Vagina (tissue), 2 donors: ENCODE data around the gene IFT122. TPM values are rescaled to one million over a fixed set of nuclear protein-coding genes. Genes with fewer than 3 reads are reported as not detected.

Experiments
- DNase-seq, 2 donors: peaks; one replicate each; pipeline ENCODE4 v3.0.0-alpha.2; 2017; ENCODE audit errors: extremely low spot score in 2 of 2
- H3K27ac ChIP-seq: fragments of 200-600 bp; sonication (generic); one replicate; pipeline ENCODE4 v1.5.1; 2019
- H3K27me3 ChIP-seq: fragments of 200-600 bp; sonication (generic); one replicate; pipeline ENCODE4 v1.5.1; 2019
- H3K36me3 ChIP-seq, 2 donors: fragments of 200-600 bp; sonication (generic); one replicate each; pipeline ENCODE4 v1.5.1; 2017 to 2019
- H3K4me1 ChIP-seq: fragments of 200-600 bp; sonication (generic); one replicate; pipeline ENCODE4 v1.5.1; 2019
- H3K4me3 ChIP-seq, 2 donors: fragments of 200-600 bp; sonication (generic); 1 replicate in 1 of 2; 2 replicates in 1 of 2; pipeline ENCODE4 v1.5.1; 2016 to 2019
- H3K9me3 ChIP-seq: fragments of 200-600 bp; sonication (generic); one replicate; pipeline ENCODE4 v1.5.1; 2019
- POLR2A ChIP-seq, 2 donors: fragments of 450-650 bp; IDR thresholded peaks; one replicate each; pipeline ENCODE4 v1.6.1; 2017; ENCODE audit warnings: antibody characterized with exemption in 2 of 2, mild to moderate bottlenecking in 2 of 2, moderate library complexity in 2 of 2
- POLR2AphosphoS5 ChIP-seq, 2 donors: sonication (generic); formaldehyde crosslinking; IDR thresholded peaks; one replicate each; pipeline ENCODE4 v1.9.0; 2017; ENCODE audit warnings: antibody characterized with exemption in 2 of 2, mild to moderate bottlenecking in 2 of 2, low read depth in 1 of 2; ENCODE audit not compliant: insufficient read depth in 1 of 2
- intact Hi-C: fragments of 100-400 bp; cut with DNase I; formaldehyde crosslinking; loops from one replicate; pipeline ENCODE4 v1.15.1; 2023
- total RNA-seq: library from RNA; depleted of rRNA; stranded (reverse); fragments of >200 nt; gene quantifications from one replicate; pipeline ENCODE4 v1.2.3, GENCODE V29; 2016
- TF ChIP-seq, protein P1 (sequence below), 3 experiments: fragments of 450-650 bp in 2 of 3; fragments of 200-600 bp in 1 of 3; sonication (generic) in 1 of 3; IDR thresholded peaks; one replicate each; pipeline ENCODE4 v1.5.1; 2017 to 2019; ENCODE audit warnings: antibody characterized with exemption in 3 of 3, mild to moderate bottlenecking in 2 of 3, moderate library complexity in 2 of 3

Gene IFT122
- total RNA-seq, 1 donor from 2014 or later = 33.4 TPM

- Histone ChIP-seq H3K4me1 (no peaks in the 10 kb centered on the region), H3K36me3 (peaks cover 0 to 28% of the 10 kb centered on the region in 2 donors), H3K27ac (no peak overlapping the region), H3K9me3 (no peaks in the 10 kb centered on the region), H3K27me3 (no peaks in the 10 kb centered on the region), H3K4me3 (no peak overlapping the region)
- DNase-seq = no peak
- intact Hi-C loops = no loop called here
- TF ChIP-seq POLR2AphosphoS5 (IDR thresholded peaks at IDR 0.05; ENCODE audit: insufficient read depth in 1 of 2, low read depth in 1 of 2) (no peak), POLR2A (IDR thresholded peaks at IDR 0.05) (no peak)
- TF ChIP-seq, protein P1, sequence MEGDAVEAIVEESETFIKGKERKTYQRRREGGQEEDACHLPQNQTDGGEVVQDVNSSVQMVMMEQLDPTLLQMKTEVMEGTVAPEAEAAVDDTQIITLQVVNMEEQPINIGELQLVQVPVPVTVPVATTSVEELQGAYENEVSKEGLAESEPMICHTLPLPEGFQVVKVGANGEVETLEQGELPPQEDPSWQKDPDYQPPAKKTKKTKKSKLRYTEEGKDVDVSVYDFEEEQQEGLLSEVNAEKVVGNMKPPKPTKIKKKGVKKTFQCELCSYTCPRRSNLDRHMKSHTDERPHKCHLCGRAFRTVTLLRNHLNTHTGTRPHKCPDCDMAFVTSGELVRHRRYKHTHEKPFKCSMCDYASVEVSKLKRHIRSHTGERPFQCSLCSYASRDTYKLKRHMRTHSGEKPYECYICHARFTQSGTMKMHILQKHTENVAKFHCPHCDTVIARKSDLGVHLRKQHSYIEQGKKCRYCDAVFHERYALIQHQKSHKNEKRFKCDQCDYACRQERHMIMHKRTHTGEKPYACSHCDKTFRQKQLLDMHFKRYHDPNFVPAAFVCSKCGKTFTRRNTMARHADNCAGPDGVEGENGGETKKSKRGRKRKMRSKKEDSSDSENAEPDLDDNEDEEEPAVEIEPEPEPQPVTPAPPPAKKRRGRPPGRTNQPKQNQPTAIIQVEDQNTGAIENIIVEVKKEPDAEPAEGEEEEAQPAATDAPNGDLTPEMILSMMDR (IDR thresholded peaks at IDR 0.05) = no peak
Observed at GRCh38 chr3:129460155-129460554, 20.1 kb downstream of the IFT122 start.

DNA sequence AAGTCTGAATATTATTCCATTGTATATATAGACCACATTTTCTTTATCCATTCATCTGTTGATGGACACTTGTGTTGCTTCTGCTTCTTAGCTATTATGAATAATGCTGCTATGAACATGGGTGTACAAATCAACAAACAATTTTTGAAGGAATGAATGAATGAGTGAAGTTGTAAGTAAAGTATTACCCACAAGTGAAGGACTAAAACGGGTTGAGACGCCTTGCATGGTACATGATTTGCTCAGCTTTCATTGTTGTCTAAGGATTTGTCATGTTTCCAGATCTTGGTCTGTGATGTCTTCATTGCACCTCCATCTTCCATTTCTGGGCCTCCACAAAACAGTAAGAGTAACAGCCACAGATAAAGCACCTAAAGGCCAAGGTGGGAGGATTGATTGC lies 20.5 kb downstream of the IFT122 start:
- no peak overlapping the region for H3K4me3 ChIP-seq
- H3K4me1 ChIP-seq = no peaks in the 10 kb centered on the region
- H3K36me3 ChIP-seq = peaks cover 0 to 28% of the 10 kb centered on the region in 2 donors
- no peak for DNase-seq
- H3K27me3 ChIP-seq = no peaks in the 10 kb centered on the region
- TF ChIP-seq POLR2AphosphoS5 (IDR thresholded peaks at IDR 0.05; ENCODE audit: insufficient read depth in 1 of 2, low read depth in 1 of 2) (no peak), POLR2A (IDR thresholded peaks at IDR 0.05) (no peak)
- H3K9me3 ChIP-seq = no peaks in the 10 kb centered on the region
- intact Hi-C loops = no loop called here
- no peak overlapping the region for H3K27ac ChIP-seq

DNA sequence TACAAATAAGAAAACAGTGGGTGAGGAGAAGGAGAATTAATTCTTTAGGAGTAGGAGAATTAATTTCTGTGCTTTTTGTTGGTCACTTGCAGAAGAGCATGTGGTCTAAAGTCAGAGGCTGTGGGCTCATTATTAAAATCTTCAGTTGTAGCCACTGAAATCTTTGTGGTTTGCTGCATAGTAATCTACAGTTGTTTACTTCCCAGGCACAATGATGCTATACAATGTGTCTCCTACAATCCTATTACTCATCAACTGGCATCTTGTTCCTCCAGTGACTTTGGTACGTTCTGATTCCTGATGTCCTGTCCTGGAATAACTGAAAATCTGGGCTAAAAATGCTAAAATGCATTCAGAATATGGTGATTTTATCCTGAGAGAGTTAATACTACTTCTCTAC lies 21.0 kb downstream of the IFT122 start:
- no peak for DNase-seq
- TF ChIP-seq, protein P1 (IDR thresholded peaks at IDR 0.05) = no peak
- TF ChIP-seq POLR2AphosphoS5 (IDR thresholded peaks at IDR 0.05; ENCODE audit: insufficient read depth in 1 of 2, low read depth in 1 of 2) = no peak
- no peak for TF ChIP-seq POLR2A (IDR thresholded peaks at IDR 0.05)
- intact Hi-C loops = no loop called here
- Histone ChIP-seq H3K4me1 (no peaks in the 10 kb centered on the region), H3K27ac (no peak overlapping the region), H3K9me3 (no peaks in the 10 kb centered on the region), H3K27me3 (no peaks in the 10 kb centered on the region), H3K4me3 (no peak overlapping the region), H3K36me3 (peaks cover 0 to 26% of the 10 kb centered on the region in 2 donors)

GRCh38 chr3:129461461-129462146 lies 21.6 kb downstream of the IFT122 start:
- Histone ChIP-seq H3K27ac (no peak overlapping the region), H3K4me3 (no peak overlapping the region), H3K36me3 (peaks cover 0 to 21% of the 10 kb centered on the region in 2 donors), H3K4me1 (no peaks in the 10 kb centered on the region), H3K27me3 (no peaks in the 10 kb centered on the region), H3K9me3 (no peaks in the 10 kb centered on the region)
- intact Hi-C loops = no loop called here
- no peak for TF ChIP-seq POLR2A (IDR thresholded peaks at IDR 0.05)
- no peak for DNase-seq

- Histone ChIP-seq H3K27ac (no peak overlapping the region), H3K36me3 (peaks cover 0 to 13% of the 10 kb centered on the region in 2 donors), H3K4me3 (no peak overlapping the region), H3K4me1 (no peaks in the 10 kb centered on the region), H3K27me3 (no peaks in the 10 kb centered on the region), H3K9me3 (no peaks in the 10 kb centered on the region)
- no peak for TF ChIP-seq POLR2A (IDR thresholded peaks at IDR 0.05)
- TF ChIP-seq, protein P1 (IDR thresholded peaks at IDR 0.05) = no peak
- TF ChIP-seq POLR2AphosphoS5 (IDR thresholded peaks at IDR 0.05; ENCODE audit: insufficient read depth in 1 of 2, low read depth in 1 of 2) = no peak
- no peak for DNase-seq
- intact Hi-C loops = no loop called here
Observed at GRCh38 chr3:129462361-129462968, 22.4 kb downstream of the IFT122 start.

- TF ChIP-seq POLR2AphosphoS5 (IDR thresholded peaks at IDR 0.05; ENCODE audit: insufficient read depth in 1 of 2, low read depth in 1 of 2) = no peak
- TF ChIP-seq, protein P1 (IDR thresholded peaks at IDR 0.05) = no peak
- no peak for TF ChIP-seq POLR2A (IDR thresholded peaks at IDR 0.05)
- peaks cover 0 to 13% of the 10 kb centered on the region in 2 donors for H3K36me3 ChIP-seq
- intact Hi-C loops = no loop called here
- H3K4me3 ChIP-seq = no peak overlapping the region
- no peaks in the 10 kb centered on the region for H3K9me3 ChIP-seq
- no peaks in the 10 kb centered on the region for H3K27me3 ChIP-seq
- H3K4me1 ChIP-seq = no peaks in the 10 kb centered on the region
- DNase-seq = no peak
- H3K27ac ChIP-seq = no peak overlapping the region
Observed at GRCh38 chr3:129463094-129463493, 23.1 kb downstream of the IFT122 start.
